ENCODE data around the gene CYLD. TPM values are rescaled to one million over a fixed set of nuclear protein-coding genes. Genes with fewer than 3 reads are reported as not detected.

The CYLD gene
- total and polyA plus RNA-seq, 10 of the 15 experiments (the other 5 are each of a cell fraction or from before 2014, with no cell fraction given): 19.2 to 106 (median 46.1) TPM

DNA sequence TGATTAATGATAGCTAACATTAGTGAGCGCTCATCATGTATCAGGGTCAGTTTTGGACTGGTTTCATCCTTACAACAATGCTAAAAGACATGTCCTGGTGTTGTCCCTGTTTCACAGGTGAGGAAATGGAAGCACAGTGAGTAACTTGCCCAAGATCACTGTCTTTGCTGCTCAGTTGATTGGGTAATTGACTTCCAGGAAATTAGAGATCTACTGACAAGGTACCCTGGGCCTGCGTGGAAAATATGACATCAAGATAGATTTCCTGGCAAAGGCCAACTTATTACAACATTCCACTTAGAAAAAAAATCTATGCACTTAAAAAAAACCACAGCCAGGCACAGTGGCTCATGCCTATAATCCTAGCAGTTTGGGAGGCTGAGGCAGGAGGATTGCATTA is 96.3 kb downstream of the CYLD start:
- 20% methylated on average over 2 of the region's 2 CpGs for WGBS (ENCODE audit: insufficient coverage, insufficient replicate concordance, low lambda C conversion rate, missing lambda C conversion rate)
- BruUV-seq (replicated peaks): no TSS peak
- FAIRE-seq (no peak), DNase-seq (ENCODE audit: low read depth, low spot score) (no peak), ATAC-seq (no peak)
- intact Hi-C loops (cut with micrococcal nuclease; ENCODE audit: unreplicated experiment) (no loop called here), in situ Hi-C loops (cut with MboI) (no loop called here)
- Histone ChIP-seq H3K9ac (ENCODE audit: control insufficient read depth, insufficient read depth, low read length) (no peak overlapping the region), H3K79me2 (ENCODE audit: control insufficient read depth, insufficient read depth, low read length) (no peaks in the 10 kb centered on the region), H3K27ac (ENCODE audit: control insufficient read depth, insufficient read depth) (no peak overlapping the region), H3K9me3 (replicated peaks; ENCODE audit: control insufficient read depth, insufficient read depth, low read length) (no peaks in the 10 kb centered on the region), H3K4me1 (ENCODE audit: control insufficient read depth, insufficient read depth, low read length) (no peaks in the 10 kb centered on the region), H3K36me3 (ENCODE audit: control insufficient read depth in 2 of 2, insufficient read depth in 2 of 2, low read length in 1 of 2) (no peaks in the 10 kb centered on the region), H2AFZ (ENCODE audit: control insufficient read depth, low read depth, low read length) (no peak overlapping the region), H4K20me1 (ENCODE audit: control insufficient read depth, insufficient read depth) (no peaks in the 10 kb centered on the region), H3K4me2 (ENCODE audit: control insufficient read depth, insufficient read depth) (no peak overlapping the region), H3K27me3 (replicated peaks in 1 of 2; ENCODE audit: control insufficient read depth in 2 of 2, insufficient read depth in 2 of 2, low read length in 1 of 2) (peaks cover 4 to 13% of the 10 kb centered on the region in 2 experiments; a peak in 3 of 4 replicates), H3K4me3 (no peak overlapping the region)
- RAD21 ChIA-PET (ENCODE audit: unreplicated experiment): no interaction called here
- SMC1A ChIA-PET (ENCODE audit: uncharacterized antibody, unreplicated experiment): no interaction called here
- CTCF ChIA-PET: no interaction called here
- no peak for TF ChIP-seq SREBF2 (IDR thresholded peaks at IDR 0.05; ENCODE audit: low read length)
- TF ChIP-seq, protein P1, sequence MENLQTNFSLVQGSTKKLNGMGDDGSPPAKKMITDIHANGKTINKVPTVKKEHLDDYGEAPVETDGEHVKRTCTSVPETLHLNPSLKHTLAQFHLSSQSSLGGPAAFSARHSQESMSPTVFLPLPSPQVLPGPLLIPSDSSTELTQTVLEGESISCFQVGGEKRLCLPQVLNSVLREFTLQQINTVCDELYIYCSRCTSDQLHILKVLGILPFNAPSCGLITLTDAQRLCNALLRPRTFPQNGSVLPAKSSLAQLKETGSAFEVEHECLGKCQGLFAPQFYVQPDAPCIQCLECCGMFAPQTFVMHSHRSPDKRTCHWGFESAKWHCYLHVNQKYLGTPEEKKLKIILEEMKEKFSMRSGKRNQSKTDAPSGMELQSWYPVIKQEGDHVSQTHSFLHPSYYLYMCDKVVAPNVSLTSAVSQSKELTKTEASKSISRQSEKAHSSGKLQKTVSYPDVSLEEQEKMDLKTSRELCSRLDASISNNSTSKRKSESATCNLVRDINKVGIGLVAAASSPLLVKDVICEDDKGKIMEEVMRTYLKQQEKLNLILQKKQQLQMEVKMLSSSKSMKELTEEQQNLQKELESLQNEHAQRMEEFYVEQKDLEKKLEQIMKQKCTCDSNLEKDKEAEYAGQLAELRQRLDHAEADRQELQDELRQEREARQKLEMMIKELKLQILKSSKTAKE (IDR thresholded peaks at IDR 0.05; ENCODE audit: low read depth, poor library complexity, severe bottlenecking): no peak
- no peak for TF ChIP-seq ZNF274 (IDR thresholded peaks at IDR 0.05; ENCODE audit: insufficient read depth, insufficient read length)
- TF ChIP-seq SMC3 (IDR thresholded peaks at IDR 0.05; ENCODE audit: borderline replicate concordance, low read length): no peak
- TF ChIP-seq POLR2A (IDR thresholded peaks at IDR 0.05; ENCODE audit: low read depth, low read length): no peak
- TF ChIP-seq SREBF1 (IDR thresholded peaks at IDR 0.05; ENCODE audit: low read length): no peak
- no peak for TF ChIP-seq NFYA (IDR thresholded peaks at IDR 0.05; ENCODE audit: borderline replicate concordance, low read depth, low read length)
- TF ChIP-seq, protein P2, sequence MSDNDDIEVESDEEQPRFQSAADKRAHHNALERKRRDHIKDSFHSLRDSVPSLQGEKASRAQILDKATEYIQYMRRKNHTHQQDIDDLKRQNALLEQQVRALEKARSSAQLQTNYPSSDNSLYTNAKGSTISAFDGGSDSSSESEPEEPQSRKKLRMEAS (IDR thresholded peaks at IDR 0.05; ENCODE audit: low read depth, low read length): no peak
- no peak for TF ChIP-seq FOXK2 (IDR thresholded peaks at IDR 0.05)
- no peak for TF ChIP-seq RELA (IDR thresholded peaks at IDR 0.05; ENCODE audit: borderline replicate concordance, partially characterized antibody)
- POLR2A ChIA-PET: no interaction called here
